8988T (cell line): Measurements from ENCODE around the gene PDCL3.
A peak's percentile ranks its signal among the peaks of the same experiment; 100 is the strongest.

Experiments
- DNase-seq: peaks from one replicate; pipeline ENCODE4 v3.0.0; 2011

Gene PDCL3

DNA sequence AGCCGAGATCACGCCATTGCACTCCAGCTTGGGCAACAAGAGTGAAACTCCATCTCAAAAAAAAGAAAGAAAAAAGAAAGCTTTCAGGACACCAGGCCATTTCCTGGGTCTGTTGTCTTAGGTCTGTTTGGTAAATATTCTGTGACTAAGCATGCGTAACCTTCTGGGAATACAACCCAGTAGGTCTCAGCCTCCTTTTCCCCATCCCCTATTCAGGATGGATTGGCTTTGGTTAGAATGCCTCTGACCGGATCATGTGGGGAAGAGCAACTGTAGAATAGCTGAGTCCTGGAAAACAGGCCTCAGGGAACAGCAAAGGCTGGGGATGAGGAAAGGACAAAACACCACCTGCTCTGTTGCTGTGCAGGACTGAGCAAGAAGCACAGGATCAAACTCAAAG is 1.6 kb upstream of the PDCL3 start:
- DNase-seq: no peak

DNA sequence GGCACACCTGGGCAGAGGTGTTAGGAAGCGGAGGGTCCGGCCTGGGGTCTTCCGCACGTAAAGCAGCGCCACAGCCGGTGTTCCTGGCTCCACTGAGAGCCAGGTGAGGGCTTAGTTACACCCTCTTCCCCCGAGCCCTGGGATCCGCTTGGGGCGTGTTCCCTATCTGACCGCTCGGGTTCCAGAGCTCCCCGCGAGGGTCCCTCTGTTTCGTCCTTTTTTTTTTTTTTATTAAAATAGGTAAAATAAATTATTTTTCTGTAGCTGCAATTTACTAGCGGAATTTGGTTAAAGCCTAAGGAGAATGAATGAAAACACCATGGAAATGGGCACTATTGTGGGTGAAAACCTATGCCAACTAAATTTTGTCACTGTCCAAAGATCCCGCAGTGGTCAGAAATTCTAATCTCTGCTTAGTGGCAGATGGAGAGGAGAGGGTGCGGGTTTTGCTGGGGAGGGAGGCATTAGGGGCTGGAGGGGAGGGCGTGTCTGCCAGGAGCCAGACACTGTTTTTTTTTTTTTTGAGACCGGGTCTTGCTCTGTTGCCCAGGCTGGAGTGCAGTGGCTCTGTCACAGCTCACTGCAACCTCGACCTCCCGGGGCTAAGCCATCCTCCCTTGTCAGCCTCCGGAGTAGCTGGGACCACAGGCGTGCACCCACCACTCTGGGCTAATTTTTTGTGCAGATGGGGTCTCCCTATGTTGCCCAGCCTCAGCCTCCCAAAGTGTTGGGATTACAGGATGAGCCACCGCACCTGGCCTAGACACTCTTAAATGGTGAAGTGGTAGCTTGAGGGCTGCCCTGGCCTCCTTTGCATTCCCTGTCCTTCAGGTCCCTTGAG is 834 bp downstream of the PDCL3 start:
- DNase-seq: no peak

DNA sequence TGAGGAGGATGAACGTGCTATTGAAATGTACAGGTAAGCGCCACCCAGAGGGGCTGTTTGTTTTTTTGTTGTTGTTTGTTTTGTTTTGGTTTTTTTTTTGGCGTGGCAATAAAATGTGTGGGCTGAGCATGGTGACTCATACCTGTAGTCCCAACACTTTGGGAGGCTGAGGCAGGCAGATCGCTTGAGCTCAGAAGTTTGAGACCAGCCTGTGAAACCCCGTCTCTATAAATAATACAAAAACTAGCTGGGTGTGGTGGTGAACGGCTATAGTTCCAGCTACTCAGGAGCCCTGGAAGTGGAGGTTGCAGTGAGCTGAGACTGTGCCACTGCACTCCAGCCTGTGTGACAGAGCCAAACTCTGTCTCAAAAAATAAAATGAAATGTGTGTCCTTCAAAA is 6.2 kb downstream of the PDCL3 start:
- no peak for DNase-seq

DNA sequence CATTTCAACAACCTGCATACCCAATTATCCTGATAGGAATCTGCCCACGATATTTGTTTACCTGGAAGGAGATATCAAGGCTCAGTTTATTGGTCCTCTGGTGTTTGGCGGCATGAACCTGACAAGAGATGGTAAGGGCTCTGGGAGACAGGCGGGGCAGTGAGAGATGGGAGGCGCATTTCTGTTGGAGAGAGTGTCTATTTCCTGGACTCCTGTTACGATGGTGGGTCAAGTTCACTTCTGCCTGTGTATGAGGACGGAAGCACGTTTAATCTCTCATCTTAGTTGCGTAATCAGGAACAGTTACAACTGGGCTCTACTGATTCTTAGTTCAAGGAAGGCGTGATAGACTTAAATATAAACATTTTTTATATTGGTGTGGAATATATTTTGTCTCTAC is 8.9 kb downstream of the PDCL3 start:
- DNase-seq: no peak

DNA sequence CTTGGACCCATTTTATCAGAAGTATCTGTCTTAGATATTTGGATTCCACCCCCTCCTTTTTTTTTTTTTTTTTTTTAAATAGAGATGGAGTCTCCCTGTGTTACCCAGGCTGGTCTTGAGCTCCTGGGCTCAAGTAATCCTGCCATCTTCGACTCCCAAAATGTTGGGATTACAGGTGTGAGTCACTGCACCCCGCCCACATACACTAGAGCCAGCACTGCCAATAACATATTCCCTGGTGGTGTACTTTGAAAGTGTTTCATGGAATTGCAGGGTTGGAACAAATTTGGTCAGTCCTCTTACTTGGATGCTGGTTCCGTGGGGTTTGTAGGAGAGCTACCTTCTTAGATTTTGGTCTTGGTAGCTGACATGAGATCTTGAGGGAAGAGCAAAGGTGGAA is 15.0 kb downstream of the PDCL3 start:
- DNase-seq: no peak

DNA sequence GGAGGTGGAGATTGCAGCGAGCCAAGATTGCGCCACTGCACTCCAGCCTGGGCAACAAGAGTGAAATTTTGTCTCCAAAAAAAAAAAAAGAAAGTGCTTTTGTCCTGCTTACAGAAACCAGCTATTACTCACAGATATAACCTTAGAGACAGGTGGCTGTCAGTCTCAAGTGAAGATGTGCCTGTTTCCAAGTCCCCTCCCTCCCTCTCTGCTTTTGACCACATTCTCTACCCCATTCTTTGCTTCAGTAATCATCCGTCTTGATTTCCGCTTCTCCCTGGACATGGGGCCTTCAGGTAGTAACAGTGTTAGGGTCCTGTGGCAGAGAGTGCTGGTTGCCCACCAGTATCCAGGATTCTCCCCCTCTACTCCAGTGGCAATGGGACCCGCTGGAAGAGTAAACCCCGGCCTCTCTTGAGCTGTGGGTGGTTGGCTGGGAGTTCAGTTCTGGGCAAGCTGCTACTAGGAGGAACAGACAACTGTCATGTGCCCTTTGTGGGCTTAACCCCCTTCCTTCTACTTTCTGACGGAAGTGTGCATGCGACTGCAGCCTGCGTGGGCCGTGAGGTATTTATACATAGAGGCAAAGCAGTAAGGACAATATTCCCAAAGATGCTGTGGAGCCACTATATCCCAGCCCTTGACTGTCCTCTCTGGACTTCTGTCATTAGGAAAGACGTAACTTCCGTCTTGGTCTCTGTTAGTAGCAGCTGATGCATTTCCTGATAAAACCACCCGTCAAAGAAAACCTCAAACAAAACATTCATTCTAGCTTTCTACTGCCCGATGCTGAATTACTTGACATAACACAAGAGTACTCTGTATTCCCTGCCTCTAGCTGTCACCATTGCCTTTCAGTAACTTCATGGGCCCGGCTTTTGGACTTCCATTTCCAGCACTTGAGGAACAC is 17.8 kb downstream of the PDCL3 start:
- DNase-seq: no peak

DNA sequence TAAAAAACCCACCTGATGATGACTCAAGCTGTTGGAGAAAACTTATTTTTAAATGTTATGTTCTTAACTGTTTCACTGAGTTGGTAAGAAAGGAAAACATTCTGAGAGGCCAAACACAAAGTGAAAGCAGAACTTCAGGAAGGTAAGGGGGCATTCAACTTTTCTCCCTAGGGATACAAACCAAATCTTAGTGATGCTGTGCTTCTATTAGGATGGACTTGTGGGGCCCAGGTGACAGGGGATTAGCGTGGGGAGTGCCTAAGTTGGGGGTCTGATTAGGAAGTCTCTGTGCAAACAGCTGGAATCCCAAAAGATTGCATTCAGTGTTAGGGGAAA is 18.5 kb downstream of the PDCL3 start:
- no peak for DNase-seq

DNA sequence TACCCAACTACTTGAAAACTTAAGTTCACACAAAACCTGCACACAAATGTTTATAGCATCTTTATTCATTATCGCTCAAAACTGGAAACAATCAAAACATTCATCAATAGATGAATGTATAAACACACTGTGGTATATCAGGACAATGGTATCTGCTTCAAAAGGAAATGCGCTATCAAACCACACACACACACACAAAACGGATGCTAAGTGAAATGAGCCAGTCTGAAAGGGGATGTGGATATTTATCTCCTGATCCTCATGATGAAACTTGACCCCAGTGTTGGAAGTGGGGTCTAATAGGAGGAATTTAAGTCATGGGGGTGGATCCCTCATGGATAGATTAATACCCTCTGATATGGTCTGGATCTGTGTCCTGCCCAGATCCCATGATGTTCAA is 22.0 kb downstream of the PDCL3 start:
- no peak for DNase-seq

DNA sequence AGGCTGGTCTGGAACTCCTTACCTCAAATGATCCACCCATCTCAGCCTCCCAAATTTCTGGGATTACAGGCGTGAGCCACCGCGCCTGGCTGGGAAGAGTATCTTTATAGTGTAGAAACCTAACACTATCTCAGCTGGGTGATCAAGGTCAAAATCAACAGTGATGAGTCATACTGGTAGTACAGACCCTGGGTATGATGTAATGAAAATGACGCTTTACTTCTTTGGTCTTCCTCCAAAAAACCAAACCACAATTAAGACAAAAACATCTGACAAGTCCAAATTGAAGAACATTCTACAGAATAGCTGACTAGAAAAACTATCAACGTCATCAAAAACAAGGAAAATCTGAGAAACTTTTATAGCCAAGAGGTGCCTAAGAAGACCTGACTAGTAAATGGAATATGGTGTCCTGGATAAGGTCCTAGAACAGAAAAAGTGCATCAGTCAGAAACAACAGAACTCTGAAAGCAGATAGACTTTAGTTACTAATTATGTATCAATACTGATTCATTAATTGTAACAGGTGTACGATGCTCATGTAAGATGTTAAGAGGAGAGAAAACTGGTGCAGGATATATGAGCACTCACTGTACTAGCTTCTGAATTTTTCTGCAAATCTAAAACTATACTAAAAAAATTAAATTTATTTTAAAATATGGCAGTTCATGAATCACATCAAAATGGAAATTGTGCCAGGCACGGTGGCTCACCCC is 25.4 kb downstream of the PDCL3 start:
- DNase-seq: no peak

DNA sequence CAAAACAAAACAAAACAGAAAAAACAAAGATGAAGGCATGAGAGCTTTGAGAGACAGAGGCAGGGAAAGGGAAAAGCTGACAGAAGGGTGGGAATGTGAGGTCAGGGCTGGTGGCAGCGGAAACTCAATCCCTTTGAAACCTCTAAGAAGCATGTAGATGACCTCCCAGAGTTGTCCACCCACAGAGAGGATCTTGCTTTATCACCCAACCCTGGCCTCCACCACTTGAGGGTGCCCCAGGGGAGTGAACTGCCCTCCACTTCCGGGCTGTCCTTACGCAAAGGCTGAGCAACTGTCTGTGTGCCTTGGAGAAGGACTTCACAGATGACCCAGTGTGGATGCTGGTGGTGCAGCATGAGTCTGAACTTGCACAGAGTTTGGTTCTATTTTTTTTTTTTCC is 26.7 kb downstream of the PDCL3 start:
- DNase-seq: no peak

DNA sequence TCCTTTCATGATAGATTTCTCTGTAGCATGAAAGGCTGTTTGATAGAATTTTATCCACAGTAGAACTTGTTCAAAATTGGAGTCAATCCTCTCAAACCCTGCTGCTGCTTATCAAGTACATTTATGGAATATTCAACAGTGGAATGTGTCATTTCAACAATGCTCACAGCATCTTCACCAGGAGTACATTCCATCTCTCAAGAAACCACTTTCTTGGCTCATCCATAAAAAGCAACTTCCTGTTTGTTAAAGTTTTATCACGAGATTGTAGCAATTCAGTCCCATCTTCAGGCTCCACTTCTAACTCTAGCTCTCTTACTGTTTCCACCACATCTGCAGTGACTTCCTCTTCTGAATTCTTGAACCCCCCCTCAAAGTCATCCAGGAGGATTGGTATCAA is 29.4 kb downstream of the PDCL3 start:
- DNase-seq: no peak

DNA sequence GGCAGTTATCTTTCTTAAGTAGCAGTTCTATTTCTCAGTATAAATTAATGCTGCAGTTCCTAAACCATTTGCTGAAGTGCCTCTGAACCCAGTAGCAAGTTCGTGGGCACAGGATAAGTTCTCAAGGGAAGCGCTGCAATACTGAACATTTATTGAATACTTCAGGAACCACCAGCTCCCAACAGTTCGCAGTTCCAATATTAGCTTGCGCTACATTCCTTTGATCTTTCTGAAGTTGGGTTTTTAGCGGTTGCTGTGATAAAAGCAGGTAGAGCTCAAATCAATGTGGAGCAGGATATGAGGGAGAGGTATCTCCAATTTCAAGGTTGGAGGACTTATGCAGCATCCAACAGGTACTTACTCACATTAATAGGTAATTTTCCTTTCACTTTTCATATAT is 33.7 kb downstream of the PDCL3 start:
- no peak for DNase-seq

DNA sequence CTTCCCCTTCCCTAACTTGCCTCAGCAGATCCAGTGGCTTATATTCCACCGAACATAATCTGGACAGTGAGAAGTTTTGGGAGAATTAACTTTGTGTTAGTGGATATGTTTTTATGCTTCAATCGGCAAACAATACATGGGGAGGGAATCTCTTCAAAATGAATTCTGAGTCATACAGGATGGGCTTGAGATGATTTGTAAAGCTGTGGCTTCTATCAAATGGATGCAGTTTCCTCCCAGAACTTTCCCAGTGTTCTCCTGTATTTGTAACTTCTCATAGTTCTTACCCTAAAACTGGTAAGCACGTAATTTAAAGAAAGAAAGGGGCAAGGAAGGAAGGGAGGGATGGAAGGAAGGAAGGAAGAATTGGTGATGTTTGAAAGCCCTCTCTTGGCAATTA is 36.8 kb downstream of the PDCL3 start:
- DNase-seq: no peak

DNA sequence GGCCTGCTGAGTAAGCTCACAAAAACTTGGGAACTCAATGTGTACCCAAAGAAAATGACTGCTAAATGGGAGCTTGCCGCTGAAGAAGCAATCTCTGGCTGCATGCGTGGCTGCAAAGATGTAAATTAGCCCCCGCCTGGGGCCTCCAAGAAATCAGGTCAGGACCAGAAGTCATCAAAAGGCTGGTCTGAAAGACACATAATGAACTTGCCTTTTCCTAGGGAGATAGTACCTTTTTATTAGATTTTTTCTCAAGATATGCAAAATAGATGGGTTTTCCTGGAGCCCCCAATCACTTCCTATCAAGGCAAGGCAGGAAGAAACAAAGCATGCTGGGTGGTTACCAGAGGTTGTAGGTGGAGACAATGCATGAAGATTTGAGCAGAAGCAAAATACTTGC is 38.9 kb downstream of the PDCL3 start:
- DNase-seq: no peak

DNA sequence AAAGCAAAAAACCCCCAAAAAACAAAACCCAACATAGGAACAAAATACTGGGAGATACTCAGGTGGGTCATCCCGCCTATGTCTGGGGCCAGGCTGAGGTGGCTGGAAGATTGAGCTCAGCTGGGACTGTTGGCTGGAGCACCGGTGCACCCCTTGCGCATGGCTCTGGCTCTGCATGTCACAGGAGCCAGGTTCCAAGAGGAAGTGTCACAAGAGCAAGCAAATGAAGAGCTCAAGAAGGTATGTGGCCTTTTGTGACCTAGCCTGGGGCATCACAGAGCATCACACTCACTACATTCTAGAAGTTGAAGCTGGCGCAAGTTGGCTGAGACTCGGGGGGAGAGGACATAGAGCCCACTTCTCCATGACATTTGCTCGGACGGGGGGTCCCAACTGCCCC is 40.6 kb downstream of the PDCL3 start:
- DNase-seq: no peak

DNA sequence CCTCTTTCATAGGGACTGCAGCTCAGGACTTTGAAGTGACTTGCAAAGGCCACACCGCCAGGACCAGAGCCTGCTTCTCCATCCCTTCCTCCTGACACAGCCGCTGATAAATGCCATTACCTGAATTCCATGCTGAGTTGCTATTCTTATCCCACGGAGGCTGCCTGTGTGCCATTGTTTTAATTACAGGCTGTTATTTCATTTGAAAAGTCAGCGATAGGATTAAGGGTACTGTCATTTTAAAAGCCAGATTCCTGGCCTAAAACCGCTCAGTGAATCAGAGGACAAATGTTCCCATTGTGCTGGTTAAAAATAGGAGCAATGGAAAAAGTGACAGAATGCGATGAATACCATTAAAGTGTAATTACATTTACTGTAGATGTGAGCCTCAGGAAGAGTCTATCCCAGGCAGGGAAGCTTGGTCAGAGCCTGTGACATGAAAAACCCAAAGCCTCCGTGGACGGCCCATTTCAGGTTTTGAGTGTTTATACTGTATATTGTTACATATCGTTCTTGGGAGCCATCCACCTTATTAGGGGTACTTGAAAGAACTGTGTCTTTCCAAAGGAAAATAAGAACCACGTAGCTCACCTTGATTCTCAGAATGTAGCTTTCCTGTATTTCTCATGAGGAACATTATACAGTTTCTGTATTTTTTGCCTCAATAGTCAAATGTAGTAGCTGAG is 41.3 kb downstream of the PDCL3 start:
- DNase-seq: no peak

DNA sequence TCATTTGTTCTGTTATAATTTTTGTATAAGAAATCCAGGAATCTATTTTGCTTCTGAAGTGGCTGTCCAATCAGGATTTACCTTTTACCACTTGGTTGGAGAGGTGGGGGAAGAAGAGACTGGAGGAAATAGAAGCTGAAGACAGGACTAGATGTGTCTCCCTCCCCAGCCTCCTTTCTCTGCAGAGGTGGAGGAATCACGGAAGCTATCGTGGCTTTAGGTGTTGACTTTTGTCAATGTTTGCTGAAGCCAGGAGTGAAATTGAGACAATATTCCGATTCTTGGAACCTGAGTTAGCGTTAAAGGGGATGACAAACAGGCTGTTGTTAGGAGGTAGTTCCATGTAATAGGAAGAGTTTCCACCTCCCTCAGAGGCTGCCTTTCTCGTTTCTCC is 43.5 kb downstream of the PDCL3 start:
- no peak for DNase-seq

DNA sequence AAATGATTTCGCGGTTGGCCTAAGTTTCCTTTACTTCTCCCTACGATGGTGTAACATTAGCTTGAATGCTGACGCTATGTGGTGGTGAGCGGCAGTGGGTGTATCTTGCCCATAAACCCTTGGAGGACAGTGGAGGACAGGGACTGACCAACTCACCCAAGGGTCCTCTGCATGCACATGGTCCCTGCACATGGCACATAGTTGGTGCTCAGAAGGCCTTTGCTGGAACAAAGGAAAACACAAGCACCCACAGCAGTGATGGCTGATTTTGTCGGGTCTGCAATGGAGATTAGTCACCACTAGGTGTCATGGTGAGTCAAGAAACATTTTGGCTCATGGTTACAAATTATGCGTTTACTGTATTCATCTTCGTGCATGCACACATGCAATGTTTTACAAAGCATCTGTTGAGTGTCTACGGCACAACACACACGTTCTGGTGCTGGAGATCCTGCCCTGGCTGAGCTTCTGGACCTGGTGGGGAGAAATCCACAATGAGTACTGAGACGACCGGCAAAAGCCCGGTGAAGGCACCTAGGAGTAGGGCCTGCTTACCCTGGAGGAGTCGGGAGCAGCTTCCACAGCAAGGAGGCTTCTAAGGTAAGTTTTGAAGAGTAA is 44.0 kb downstream of the PDCL3 start:
- DNase-seq: peak; percentile 48

DNA sequence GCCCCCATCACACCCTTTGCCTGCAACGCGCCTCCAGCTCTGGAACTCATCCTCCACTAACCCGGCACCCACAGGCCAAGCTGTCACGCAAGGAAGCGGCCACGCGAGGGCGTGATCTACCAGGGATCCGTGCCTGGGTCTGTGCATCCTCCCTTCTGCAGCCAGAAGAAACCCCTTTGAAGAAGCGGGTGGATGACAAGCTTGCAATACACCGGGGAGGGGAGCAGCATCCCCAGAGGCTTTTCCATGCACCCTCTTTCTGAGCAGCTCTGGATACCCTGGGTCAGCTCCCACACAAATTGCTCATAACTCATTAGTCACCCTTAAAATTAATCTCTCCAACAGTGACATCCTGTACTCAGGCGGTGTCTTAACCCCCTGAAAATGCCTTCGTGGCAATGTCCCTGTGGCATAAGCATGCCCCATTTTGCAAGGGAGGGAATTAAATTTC is 47.6 kb downstream of the PDCL3 start:
- DNase-seq: peak; percentile 61

DNA sequence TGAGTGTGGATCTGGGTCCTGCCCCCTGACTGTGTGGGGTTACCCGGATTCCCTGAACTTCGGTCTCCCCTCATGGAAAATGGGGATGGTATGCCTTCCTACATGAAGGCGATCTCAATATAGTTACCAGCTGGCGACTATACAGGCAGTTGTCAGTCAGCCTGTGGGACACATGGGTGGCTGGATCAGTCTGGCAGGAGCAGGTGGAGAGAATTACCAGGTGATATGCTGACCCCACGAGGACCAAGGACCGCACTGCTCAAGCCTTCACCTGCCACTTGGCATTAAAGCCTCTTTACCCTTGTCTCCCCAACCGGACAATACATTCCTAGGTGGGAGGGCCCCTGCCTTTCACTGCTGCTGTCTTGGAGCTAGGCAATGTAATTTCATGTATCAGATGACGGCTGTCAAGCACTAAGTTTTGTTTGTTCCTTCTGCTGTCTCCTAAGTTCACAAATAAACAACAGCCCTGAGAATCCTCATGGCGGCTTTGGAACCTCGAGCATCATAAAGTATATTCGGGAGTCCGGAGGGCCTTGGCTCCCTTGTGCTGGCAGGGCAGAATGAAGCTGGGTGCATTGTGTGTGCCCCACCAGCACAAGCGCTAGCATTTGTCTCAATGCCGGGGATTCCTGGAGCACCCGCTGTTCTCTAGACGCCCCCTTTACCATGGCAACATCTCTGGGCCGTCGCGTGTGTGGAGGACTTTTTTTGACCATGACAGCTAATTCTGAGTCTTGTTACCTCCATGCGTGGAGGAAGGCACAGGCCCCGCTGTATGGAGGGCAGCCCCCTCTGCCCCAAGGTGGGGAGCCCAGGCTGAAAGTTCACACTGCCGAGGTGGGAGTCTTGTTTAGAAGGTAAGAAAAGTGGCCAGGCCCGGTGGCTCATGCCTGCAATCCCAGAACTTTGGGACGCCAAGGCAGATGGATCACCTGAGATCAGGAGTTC is 48.6 kb downstream of the PDCL3 start:
- no peak for DNase-seq

DNA sequence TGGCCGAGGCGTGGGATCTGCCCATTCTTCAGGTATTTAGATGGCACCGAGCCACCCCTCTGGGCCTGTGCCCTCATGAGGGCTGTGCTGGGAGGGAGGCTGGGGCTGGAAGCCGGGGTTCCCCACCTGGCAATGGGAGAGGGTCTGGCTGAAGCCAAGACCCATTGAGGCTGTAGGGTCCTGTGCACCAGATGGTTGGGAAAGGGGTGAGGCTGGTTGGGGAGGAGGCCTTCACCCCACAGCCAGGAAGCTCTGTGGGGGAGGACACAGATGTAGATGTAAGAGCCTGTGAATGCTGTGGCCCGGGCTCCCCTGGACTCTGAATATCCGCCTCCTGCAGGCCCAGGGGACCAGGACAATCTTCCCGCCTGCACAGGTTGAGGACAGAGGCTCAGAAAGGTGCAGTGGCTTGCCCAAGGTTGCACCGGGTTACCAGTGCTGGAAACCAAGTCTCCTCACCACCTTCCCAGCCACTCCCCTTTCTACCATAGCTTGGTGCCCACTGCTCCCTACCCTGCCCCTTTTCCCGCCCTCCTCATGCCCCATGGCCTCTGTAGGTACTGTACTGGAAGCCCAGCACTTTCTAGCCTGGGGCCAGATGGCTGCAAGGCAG is 49.7 kb downstream of the PDCL3 start:
- no peak for DNase-seq
